Psoas muscle (tissue), 8 donors: ENCODE measurements around the gene COG5. TPM values are rescaled to one million over a fixed set of nuclear protein-coding genes. Genes with fewer than 3 reads are reported as not detected.

Experiments used
- ATAC-seq, 4 donors: fragments of 200-7000 bp; cut with Tn5 transposase; one replicate each; pipeline ENCODE4 v1.9.1; 2020; ENCODE audit warnings: moderate library complexity in 3 of 4, mild to moderate bottlenecking in 2 of 4
- DNase-seq, 2 donors: peaks; one replicate each; pipeline ENCODE4 v3.0.0-alpha.2; 2020
- H3K27ac ChIP-seq: fragments of 200-600 bp; one replicate; pipeline ENCODE4 v1.8.0; 2022
- H3K27me3 ChIP-seq, 3 donors: fragments of 200-600 bp in 1 of 3; one replicate each; pipeline versions ENCODE4 v1.6.1 to v1.8.0; 2013 to 2022; ENCODE audit warnings: low read length in 2 of 3, mild to moderate bottlenecking in 2 of 3, moderate library complexity in 1 of 3; ENCODE audit not compliant: insufficient read depth in 3 of 3
- H3K36me3 ChIP-seq, 2 donors: fragments of 200-600 bp in 1 of 2; one replicate each; pipeline versions ENCODE4 v1.6.1 to v1.8.0; 2013 to 2022; ENCODE audit warnings: low read depth in 1 of 2, mild to moderate bottlenecking in 1 of 2, moderate library complexity in 1 of 2; ENCODE audit not compliant: insufficient read depth in 1 of 2
- H3K4me1 ChIP-seq: fragments of 200-600 bp; one replicate; pipeline ENCODE4 v1.8.0; 2022
- H3K4me3 ChIP-seq: fragments of 200-600 bp; one replicate; pipeline ENCODE4 v1.8.0; 2022; ENCODE audit warnings: mild to moderate bottlenecking
- H3K9me3 ChIP-seq: fragments of 200-600 bp; one replicate; pipeline ENCODE4 v1.8.0; 2022
- WGBS, 3 donors: extraction: QIAGEN DNeasy Blood & Tissue Kit; methylation state at CpG; one replicate each; pipeline versions ENCODE4 v1.1.6 to v1.1.7; 2013; 5-methylcytosine and 5-hydroxymethylcytosine counted together
- intact Hi-C, 2 donors: fragments of 100-400 bp; cut with DNase I; formaldehyde crosslinking; loops; one replicate each; pipeline versions ENCODE4 v1.11.0 to v1.14.2; 2022
- polyA plus RNA-seq, 3 donors: library from polyadenylated mRNA; stranded (reverse); fragments of 200-250 nt; gene quantifications; one replicate each; pipeline ENCODE4 v1.2.3, GENCODE V29; 2013
- total RNA-seq, 4 donors: library from RNA; stranded (reverse); fragmentation: NEBNext Ultra II Directional in 2 of 4; extraction: Animal tissue kit (Norgen Biotek cat#: 25700) in 2 of 4; gene quantifications; one replicate each; pipeline versions ENCODE4 v1.2.1 to v1.2.4, GENCODE V29; 2021 to 2023
- TF ChIP-seq, protein P1 (sequence below): fragments of 200-600 bp; IDR thresholded peaks from one replicate; pipeline ENCODE4 v1.8.0; 2022; ENCODE audit warnings: antibody characterized with exemption
- donor health status: healthy with polysubstance abuse.
- donor health status: DM: no; HTN: no; CAD: no; lungs with moderate emphysema.
- donor health status: Bipolar disorder and iron deficiency.
- donor health status: healthy.
- donor health status: DM: yes; HTN: yes; CAD: no.
- donor health status: DM: no; HTN: no; CAD: no.
- donor health status: DM: no; HTN: no; CAD: no.
- donor health status: DM: yes; HTN: yes; CAD: no.

Gene COG5
- total and polyA plus RNA-seq, 7 donors = 4.8 to 35.1 (median 18.8) TPM

DNA sequence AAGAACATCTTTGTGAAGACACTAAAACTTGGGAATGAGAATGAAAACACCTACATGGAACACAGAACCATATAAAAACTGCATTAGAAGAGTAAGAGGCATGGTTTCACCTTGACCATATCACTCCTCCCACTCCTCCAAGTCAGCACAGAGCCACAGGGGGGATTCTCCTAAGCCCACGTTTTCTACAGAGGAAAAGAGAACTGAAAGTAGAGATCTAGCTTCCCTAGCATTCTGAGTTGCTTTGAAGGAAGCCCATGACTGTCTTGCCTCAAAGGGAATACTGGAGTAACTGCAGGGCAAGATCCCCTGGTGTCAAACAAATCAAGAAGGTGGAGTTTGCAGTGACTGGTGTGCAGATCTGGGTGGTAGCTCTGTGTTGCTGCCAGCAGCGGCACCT, 351.0 kb downstream of the COG5 start:
- Histone ChIP-seq H3K27me3 (no peaks in the 10 kb centered on the region), H3K36me3 (peaks cover 5 to 7% of the 10 kb centered on the region in 2 donors), H3K27ac (no peak overlapping the region), H3K4me3 (no peak overlapping the region), H3K4me1 (peaks cover 12% of the 10 kb centered on the region), H3K9me3 (peaks cover 7% of the 10 kb centered on the region)
- ATAC-seq = no peak
- intact Hi-C loops = no loop called here
- TF ChIP-seq, protein P1, sequence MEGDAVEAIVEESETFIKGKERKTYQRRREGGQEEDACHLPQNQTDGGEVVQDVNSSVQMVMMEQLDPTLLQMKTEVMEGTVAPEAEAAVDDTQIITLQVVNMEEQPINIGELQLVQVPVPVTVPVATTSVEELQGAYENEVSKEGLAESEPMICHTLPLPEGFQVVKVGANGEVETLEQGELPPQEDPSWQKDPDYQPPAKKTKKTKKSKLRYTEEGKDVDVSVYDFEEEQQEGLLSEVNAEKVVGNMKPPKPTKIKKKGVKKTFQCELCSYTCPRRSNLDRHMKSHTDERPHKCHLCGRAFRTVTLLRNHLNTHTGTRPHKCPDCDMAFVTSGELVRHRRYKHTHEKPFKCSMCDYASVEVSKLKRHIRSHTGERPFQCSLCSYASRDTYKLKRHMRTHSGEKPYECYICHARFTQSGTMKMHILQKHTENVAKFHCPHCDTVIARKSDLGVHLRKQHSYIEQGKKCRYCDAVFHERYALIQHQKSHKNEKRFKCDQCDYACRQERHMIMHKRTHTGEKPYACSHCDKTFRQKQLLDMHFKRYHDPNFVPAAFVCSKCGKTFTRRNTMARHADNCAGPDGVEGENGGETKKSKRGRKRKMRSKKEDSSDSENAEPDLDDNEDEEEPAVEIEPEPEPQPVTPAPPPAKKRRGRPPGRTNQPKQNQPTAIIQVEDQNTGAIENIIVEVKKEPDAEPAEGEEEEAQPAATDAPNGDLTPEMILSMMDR = no peak
- DNase-seq = no peak
- WGBS, 3 donors = 82 to 92% (median 83%) methylated on average over 2 of the region's 2 CpGs

DNA sequence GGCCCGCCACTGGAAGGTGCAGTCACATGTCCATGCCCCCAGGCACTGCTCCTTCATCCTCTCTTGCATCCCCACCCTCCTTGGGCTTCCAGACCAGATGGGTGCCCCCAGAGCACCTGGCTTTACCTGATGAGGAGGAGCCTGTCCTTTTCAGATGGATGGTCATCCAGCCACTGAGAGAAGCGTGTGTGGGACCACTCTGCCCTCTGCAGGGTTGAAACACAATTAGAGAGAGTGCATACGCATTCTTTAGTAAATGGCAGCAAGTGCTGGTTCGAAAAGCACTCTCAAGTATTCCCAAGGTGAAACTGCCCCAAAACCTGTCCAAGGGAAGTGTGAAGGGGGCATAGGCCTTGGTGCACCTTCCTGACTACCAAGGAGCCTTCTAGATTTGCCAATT, 353.3 kb downstream of the COG5 start:
- TF ChIP-seq, protein P1 = no peak
- Histone ChIP-seq H3K4me1 (peaks cover 24% of the 10 kb centered on the region), H3K4me3 (no peak overlapping the region), H3K36me3 (peaks cover 5 to 19% of the 10 kb centered on the region in 2 donors), H3K27me3 (no peaks in the 10 kb centered on the region), H3K9me3 (peaks cover 7% of the 10 kb centered on the region), H3K27ac (no peak overlapping the region)
- WGBS, 3 donors = 94 to 99% (median 98%) methylated on average over 4 of the region's 4 CpGs
- intact Hi-C loops = no loop called here
- ATAC-seq (no peak), DNase-seq (no peak)

DNA sequence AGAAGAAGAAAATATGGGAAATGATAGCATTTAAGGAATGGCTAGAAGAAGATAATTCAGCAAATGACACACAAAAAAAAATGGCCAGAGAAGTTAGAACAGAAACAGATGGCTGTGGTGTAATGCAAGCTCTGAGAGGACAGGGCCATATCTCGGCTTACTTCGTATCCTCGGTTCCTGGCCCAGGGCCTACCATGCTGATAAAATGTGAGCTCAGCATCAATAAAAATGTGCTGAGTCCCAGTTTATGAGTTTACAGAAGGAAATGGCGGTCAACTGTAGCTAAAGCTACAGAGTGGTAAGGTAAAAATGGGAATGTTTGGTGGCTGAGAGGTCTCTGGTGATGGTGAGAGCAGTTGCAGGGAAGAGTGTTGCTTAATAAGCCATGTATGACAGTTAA, 354.2 kb downstream of the COG5 start:
- intact Hi-C loops = loop anchor here in 1 of 2 donors (10.0 kb wide), 2 partner anchors 295 to 515 kb away; no protein-coding TSS in a partner anchor
- Histone ChIP-seq H3K4me1 (peaks cover 24% of the 10 kb centered on the region), H3K9me3 (peaks cover 6% of the 10 kb centered on the region), H3K27ac (no peak overlapping the region), H3K4me3 (no peak overlapping the region), H3K36me3 (peaks cover 5 to 25% of the 10 kb centered on the region in 2 donors), H3K27me3 (no peaks in the 10 kb centered on the region)
- DNase-seq (no peak), ATAC-seq (no peak)
- TF ChIP-seq, protein P1 = no peak
- 66 to 91% (median 72%) methylated on average over 4 of the region's 4 CpGs for WGBS, 3 donors

DNA sequence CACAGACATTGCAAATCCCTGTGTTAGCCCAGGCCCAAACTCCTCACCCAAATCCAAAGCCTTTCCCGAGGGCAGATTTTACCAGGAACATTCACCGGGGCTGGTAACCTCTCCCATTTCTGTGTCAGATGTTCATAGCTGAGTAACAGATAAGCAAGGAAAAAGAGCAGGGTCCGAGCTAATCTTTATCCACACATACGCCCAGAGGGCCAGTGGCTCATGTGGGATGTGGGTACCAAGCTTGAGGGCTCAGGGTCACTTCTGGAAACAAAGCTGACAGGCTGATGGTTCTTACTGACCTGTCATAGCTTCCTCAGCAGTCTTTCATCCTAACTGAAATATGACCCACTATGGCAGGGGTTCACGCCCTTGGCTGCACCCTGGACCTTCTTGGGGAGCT, 355.2 kb downstream of the COG5 start:
- peak in 3 of 4 donors; percentile 39 to 43 (median 42) for ATAC-seq
- WGBS, 3 donors = 56 to 86% (median 61%) methylated on average over 5 of the region's 5 CpGs
- H3K36me3 ChIP-seq = peaks cover 5 to 35% of the 10 kb centered on the region in 2 donors

More for the DNA sequence above, 355.2 kb downstream of the COG5 start:
- no peaks in the 10 kb centered on the region for H3K27me3 ChIP-seq
- TF ChIP-seq, protein P1 = no peak
- intact Hi-C loops = loop anchor here in 1 of 2 donors (10.0 kb wide), 2 partner anchors 296 to 516 kb away; no protein-coding TSS in a partner anchor
- no peak overlapping the region for H3K4me3 ChIP-seq
- no peaks in the 10 kb centered on the region for H3K9me3 ChIP-seq
- peak overlapping the region; percentile 82 for H3K27ac ChIP-seq
- no peak for DNase-seq
- peaks cover 24% of the 10 kb centered on the region for H3K4me1 ChIP-seq
